AG04449 (cell line): Measurements from ENCODE around the gene FRAS1.

Experiments
- CTCF ChIA-PET: fragments of 350-600 bp; formaldehyde crosslinking; extraction: SDS; loops from one replicate; lab custom pipeline; 2021; ENCODE audit warnings: antibody characterized with exemption; lab: Yijun Ruan, JAX
- POLR2A ChIA-PET: fragments of 400-600, 350-600 bp; formaldehyde crosslinking; extraction: SDS; loops from one replicate; lab custom pipeline; 2020; ENCODE audit warnings: antibody characterized with exemption, inconsistent platforms; lab: Yijun Ruan, JAX
- DNase-seq: peaks from one replicate; pipeline ENCODE4 v3.0.0-alpha.2; 2010; ENCODE audit warnings: low read depth, low spot score
- H3K4me3 ChIP-seq: 2 replicates; pipeline ENCODE4 v1.5.1; 2011; ENCODE audit warnings: low read depth, mild to moderate bottlenecking, control low read depth, low read length
- TF ChIP-seq, protein P1 (sequence below): IDR thresholded peaks from one replicate; pipeline ENCODE4 v1.5.1; 2011; ENCODE audit warnings: mild to moderate bottlenecking, moderate library complexity, low read length, control low read depth, inconsistent platforms; ENCODE audit not compliant: insufficient read depth; ENCODE audit errors: missing control alignments

Gene FRAS1

DNA sequence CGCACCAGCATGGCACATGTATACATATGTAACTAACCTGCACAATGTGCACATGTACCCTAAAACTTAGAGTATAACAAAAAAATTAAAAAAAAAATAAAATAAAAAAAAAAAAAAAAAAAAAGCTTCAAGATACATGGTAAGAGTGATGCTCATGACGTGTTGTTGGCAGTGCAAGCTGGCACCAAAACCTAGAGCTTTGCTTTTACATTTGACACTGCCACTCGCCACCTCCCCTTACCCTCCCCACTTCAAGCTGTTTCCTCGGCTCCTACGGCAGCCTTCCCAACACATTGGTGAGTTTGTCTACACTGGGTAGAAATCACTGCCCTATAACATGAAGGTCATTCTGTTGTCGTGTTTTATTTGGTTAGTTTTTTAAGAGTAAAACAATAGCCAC is 296.8 kb downstream of the FRAS1 start:
- TF ChIP-seq, protein P1, sequence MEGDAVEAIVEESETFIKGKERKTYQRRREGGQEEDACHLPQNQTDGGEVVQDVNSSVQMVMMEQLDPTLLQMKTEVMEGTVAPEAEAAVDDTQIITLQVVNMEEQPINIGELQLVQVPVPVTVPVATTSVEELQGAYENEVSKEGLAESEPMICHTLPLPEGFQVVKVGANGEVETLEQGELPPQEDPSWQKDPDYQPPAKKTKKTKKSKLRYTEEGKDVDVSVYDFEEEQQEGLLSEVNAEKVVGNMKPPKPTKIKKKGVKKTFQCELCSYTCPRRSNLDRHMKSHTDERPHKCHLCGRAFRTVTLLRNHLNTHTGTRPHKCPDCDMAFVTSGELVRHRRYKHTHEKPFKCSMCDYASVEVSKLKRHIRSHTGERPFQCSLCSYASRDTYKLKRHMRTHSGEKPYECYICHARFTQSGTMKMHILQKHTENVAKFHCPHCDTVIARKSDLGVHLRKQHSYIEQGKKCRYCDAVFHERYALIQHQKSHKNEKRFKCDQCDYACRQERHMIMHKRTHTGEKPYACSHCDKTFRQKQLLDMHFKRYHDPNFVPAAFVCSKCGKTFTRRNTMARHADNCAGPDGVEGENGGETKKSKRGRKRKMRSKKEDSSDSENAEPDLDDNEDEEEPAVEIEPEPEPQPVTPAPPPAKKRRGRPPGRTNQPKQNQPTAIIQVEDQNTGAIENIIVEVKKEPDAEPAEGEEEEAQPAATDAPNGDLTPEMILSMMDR = no peak
- DNase-seq = no peak
- CTCF ChIA-PET = no interaction called here
- no peak overlapping the region for H3K4me3 ChIP-seq
- POLR2A ChIA-PET = no interaction called here

DNA sequence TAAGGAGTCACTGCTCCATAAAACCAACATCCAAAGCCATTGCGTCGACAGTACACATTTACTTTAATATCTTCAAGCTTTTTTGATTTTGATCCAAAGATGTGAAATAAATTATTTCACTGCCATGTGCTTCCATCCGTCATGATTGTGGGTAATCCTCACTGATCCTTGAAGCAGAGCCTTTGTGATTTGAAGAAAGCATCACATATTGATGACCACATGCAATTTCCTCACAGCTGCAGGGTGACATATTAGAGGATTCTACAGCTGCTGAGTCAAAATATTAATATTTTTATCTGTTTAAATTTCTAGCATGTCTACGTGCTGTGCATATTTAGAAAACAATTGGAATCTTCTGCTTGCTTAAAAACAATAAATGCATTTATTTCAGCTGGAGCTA is 297.7 kb downstream of the FRAS1 start:
- POLR2A ChIA-PET = no interaction called here
- H3K4me3 ChIP-seq = no peak overlapping the region
- CTCF ChIA-PET = no interaction called here
- TF ChIP-seq, protein P1 = no peak
- DNase-seq = no peak

DNA sequence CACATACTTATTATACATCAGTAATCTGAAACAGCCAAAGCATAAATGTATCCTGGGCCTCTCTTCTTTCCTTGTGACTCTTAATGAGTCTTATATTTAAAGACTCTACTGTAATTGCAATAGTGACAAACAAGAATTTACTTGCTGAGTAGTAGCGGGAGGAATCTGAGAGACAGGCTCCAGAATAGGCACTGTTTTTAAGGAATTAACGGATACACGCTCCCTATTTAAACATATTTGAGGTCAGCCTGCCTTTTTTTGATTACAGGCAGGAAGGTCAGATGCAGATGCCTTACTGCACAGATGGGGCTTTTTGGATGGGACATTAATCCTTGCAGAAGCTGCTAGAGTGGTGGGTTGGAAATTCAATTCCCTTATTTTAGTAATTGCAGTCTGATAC is 298.2 kb downstream of the FRAS1 start:
- ChIA-PET POLR2A (no interaction called here), CTCF (no interaction called here)
- no peak for DNase-seq
- TF ChIP-seq, protein P1 = no peak
- no peak overlapping the region for H3K4me3 ChIP-seq

DNA sequence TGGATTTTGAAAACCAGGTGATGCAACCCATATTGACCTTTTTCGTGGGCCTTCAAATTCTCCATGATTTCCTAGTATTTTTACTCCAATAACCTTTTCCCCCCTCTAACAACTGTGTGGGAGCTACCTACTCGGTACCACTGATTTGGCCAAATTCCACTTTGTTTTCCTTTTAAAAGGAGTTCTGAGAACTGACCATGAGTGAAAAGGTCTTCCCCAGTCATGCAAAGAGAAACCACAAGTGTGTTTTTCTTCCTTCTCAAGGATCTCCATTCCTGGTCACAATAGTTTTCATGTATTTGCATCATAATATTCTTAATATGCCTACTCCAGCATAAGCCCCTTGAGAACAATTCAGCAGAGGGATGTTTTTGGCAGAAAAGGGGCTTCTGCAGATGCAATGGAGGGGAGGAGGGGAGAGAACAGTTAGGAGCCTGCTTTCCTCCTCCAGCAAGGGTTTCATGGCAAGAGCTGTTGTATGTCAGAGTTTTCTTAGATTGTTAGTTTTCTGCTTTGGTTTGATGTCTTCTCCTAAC is 299.2 kb downstream of the FRAS1 start:
- no peak for DNase-seq
- TF ChIP-seq, protein P1 = no peak
- POLR2A ChIA-PET = no interaction called here
- H3K4me3 ChIP-seq = no peak overlapping the region
- CTCF ChIA-PET = no interaction called here

DNA sequence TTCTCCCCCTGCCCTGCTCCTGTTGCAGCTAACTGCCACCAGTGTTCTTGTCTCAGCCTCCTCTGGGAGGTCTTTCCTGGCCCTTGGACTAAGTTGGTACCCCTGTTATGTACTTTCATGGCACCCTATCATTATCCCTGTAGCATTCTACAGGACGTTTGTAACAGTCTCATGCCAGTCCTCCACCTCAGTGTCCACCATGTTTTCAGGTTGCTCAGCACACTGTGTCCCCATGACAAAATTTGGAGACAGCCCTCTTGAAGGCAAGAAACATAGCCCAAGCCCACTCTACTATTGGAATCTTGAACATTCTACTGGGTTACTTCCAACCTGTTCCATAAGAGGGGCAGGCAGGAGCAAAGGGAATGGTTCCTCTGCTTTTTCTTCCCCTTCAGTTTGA is 300.0 kb downstream of the FRAS1 start:
- DNase-seq = no peak
- ChIA-PET POLR2A (no interaction called here), CTCF (no interaction called here)
- TF ChIP-seq, protein P1 = no peak
- no peak overlapping the region for H3K4me3 ChIP-seq

GRCh38 chr4:78360466-78360865 is 303.3 kb downstream of the FRAS1 start:
- no peak for DNase-seq
- POLR2A ChIA-PET = no interaction called here
- CTCF ChIA-PET = no interaction called here
- TF ChIP-seq, protein P1 = no peak
- H3K4me3 ChIP-seq = no peak overlapping the region
